Subcutaneous abdominal adipose tissue (tissue), 5 donors: ENCODE data around the gene POLDIP3.
"Not testable (repeated sequence)": the region's sequence is repeated elsewhere in the genome, so short reads cannot be mapped to it uniquely, and the experiment has no call there.

Source experiments
- H3K27ac ChIP-seq: one replicate; pipeline ENCODE4 v1.7.0; 2013; ENCODE audit warnings: low read depth, mild to moderate bottlenecking, inconsistent platforms, low read length, moderate library complexity
- H3K27me3 ChIP-seq, 5 donors: one replicate each; pipeline ENCODE4 v1.7.0; 2013; ENCODE audit warnings: low read length in 5 of 5, inconsistent platforms in 1 of 5; ENCODE audit not compliant: control insufficient read depth in 5 of 5, insufficient read depth in 4 of 5
- H3K36me3 ChIP-seq, 5 donors: one replicate each; pipeline ENCODE4 v1.7.0; 2013; ENCODE audit warnings: low read length in 5 of 5; ENCODE audit not compliant: control insufficient read depth in 5 of 5, insufficient read depth in 5 of 5
- H3K4me1 ChIP-seq, 5 donors: one replicate each; pipeline ENCODE4 v1.7.0; 2013; ENCODE audit warnings: low read length in 5 of 5, mild to moderate bottlenecking in 3 of 5, moderate library complexity in 1 of 5; ENCODE audit not compliant: control insufficient read depth in 5 of 5, insufficient read depth in 5 of 5
- H3K4me3 ChIP-seq, 5 donors: one replicate each; pipeline ENCODE4 v1.7.0; 2013; ENCODE audit warnings: low read length in 5 of 5, low read depth in 1 of 5
- H3K9ac ChIP-seq, 5 donors: one replicate each; pipeline ENCODE4 v1.7.0; 2013; ENCODE audit warnings: low read length in 5 of 5, mild to moderate bottlenecking in 4 of 5, moderate library complexity in 3 of 5
- H3K9me3 ChIP-seq, 5 donors: one replicate each; pipeline ENCODE4 v1.7.0; 2013; ENCODE audit warnings: low read length in 5 of 5; ENCODE audit not compliant: control insufficient read depth in 5 of 5
- donor health status: healthy.
- donor health status: healthy.
- donor health status: healthy.
- donor health status: healthy.
- donor health status: healthy.

POLDIP3 gene

GRCh38 chr22:42621505-42622002 lies 6.9 kb upstream of the POLDIP3 start:
- peaks cover 4 to 32% (median 25%) of the 10 kb centered on the region in 5 donors for H3K4me1 ChIP-seq
- peaks cover 0 to 2% (median 0%) of the 10 kb centered on the region in 5 donors for H3K9me3 ChIP-seq
- peaks cover 0 to 3% (median 0%) of the 10 kb centered on the region in 5 donors for H3K27me3 ChIP-seq
- no peak overlapping the region for H3K9ac ChIP-seq
- H3K27ac ChIP-seq = peak overlapping the region; percentile 50
- H3K36me3 ChIP-seq = peaks cover 0 to 62% (median 55%) of the 10 kb centered on the region in 5 donors
- no peak overlapping the region for H3K4me3 ChIP-seq

- Histone ChIP-seq H3K4me3 (no peak overlapping the region), H3K27ac (peak overlapping the region; percentile 52), H3K27me3 (peaks cover 0 to 3% (median 0%) of the 10 kb centered on the region in 5 donors), H3K36me3 (peaks cover 0 to 49% (median 45%) of the 10 kb centered on the region in 5 donors), H3K4me1 (peaks cover 4 to 41% (median 35%) of the 10 kb centered on the region in 5 donors), H3K9ac (no peak overlapping the region), H3K9me3 (peaks cover 0 to 2% (median 0%) of the 10 kb centered on the region in 5 donors)
Observed at GRCh38 chr22:42620084-42620483, 5.4 kb upstream of the POLDIP3 start.

DNA sequence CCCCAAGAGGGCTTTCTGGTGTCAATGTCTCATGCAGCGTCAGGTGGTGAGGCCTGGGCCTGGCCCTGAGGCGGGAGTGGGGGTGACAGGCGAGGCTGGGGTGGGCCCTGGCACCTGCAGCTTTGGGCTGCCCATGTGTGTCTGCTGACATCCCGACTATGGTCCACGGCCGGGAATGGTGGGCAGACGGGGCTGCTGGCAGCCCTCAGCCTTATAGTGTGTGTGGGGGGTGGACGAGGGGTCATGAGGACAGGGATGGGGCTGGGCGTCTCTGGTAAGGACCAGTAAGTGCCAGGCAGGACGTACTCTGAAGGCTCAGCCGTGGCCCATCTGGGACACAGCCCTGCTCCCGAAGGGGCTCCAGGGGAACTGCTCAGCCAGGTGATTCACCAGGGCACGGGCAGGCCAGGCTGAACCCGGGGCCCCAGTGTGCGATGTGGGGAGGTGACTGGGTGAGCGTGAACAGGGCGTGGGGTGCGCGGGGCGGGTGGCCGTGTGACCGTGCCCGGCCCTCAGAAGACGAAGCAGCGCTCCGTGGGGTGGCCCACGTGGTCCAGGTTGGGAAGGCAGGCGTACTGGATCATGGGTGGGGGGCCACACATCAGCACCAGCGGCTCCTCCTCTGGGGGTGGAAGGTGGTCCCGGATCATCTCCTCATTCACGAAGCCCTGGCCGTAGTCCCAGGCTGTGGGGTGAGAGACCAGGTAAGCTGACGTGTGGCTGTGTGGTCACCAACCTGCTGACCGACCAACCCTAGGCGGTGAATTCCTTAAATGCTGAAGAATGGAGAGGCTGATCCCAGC lies 4.8 kb upstream of the POLDIP3 start:
- Histone ChIP-seq H3K9ac (no peak overlapping the region), H3K4me1 (peaks cover 4 to 39% (median 35%) of the 10 kb centered on the region in 5 donors), H3K27me3 (peaks cover 0 to 3% (median 0%) of the 10 kb centered on the region in 5 donors), H3K36me3 (peaks cover 0 to 45% (median 41%) of the 10 kb centered on the region in 5 donors), H3K9me3 (peaks cover 0 to 2% (median 0%) of the 10 kb centered on the region in 5 donors), H3K27ac (peak overlapping the region; percentile 52), H3K4me3 (no peak overlapping the region)

DNA sequence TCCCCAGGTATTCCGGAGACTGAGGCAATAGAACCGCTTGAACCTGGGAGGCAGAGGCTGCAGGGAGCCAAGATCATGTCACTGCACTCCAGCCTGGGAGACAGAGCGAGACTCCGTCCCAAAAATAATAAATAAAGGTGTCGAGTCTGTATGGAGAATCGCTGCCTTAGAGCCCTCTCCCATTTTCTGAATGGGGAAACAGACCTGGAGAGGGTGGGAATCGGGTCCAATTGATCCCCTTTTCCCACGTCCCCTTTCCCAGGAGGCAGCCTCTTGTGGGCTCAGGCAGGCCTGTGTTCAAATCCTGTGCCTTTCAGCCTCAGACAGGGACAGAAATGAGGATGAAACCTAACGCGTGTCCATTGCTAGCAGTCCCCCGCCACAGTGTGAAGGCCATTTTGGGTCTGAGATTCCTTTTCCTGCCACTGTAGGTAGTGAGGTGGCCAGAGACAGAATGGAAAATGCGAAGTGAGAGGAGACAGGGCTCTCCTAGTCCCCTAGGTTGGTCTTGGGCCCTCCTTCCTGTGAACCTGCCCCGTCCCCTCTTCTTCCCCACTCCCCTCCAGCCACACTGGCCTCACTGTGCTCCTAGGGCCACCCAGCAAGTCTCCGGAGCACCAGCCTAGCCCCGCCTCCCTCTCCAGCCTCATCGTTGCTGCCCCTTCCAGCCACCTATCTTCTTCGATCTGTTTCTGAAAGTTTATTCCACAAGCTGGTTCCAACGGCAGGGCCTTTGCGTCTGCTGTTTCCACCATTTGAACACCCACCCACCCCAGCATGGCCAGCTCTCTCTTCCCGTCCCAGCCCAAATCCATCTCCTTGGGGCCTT lies 2.7 kb upstream of the POLDIP3 start:
- peaks cover 9 to 50% (median 42%) of the 10 kb centered on the region in 5 donors for H3K4me1 ChIP-seq
- H3K4me3 ChIP-seq = no peak overlapping the region
- peaks cover 0 to 3% (median 0%) of the 10 kb centered on the region in 5 donors for H3K27me3 ChIP-seq
- peak overlapping the region; percentile 37 for H3K27ac ChIP-seq
- H3K9me3 ChIP-seq = peaks cover 0 to 2% (median 0%) of the 10 kb centered on the region in 5 donors
- peaks cover 0 to 28% (median 24%) of the 10 kb centered on the region in 5 donors for H3K36me3 ChIP-seq
- H3K9ac ChIP-seq = peak overlapping the region in 1 of 5 donors; percentile 96

- peak overlapping the region; percentile 95 for H3K27ac ChIP-seq
- peaks cover 0 to 25% (median 20%) of the 10 kb centered on the region in 5 donors for H3K36me3 ChIP-seq
- H3K4me1 ChIP-seq = peaks cover 9 to 52% (median 43%) of the 10 kb centered on the region in 5 donors
- H3K9me3 ChIP-seq, H3K27me3 ChIP-seq: not testable (repeated sequence)
- peak overlapping the region; percentile 35 to 89 (median 79) for H3K4me3 ChIP-seq
- H3K9ac ChIP-seq = peak overlapping the region in 4 of 5 donors; percentile 77 to 96 (median 94)
Observed at GRCh38 chr22:42615860-42616175, 1.1 kb upstream of the POLDIP3 start.

DNA sequence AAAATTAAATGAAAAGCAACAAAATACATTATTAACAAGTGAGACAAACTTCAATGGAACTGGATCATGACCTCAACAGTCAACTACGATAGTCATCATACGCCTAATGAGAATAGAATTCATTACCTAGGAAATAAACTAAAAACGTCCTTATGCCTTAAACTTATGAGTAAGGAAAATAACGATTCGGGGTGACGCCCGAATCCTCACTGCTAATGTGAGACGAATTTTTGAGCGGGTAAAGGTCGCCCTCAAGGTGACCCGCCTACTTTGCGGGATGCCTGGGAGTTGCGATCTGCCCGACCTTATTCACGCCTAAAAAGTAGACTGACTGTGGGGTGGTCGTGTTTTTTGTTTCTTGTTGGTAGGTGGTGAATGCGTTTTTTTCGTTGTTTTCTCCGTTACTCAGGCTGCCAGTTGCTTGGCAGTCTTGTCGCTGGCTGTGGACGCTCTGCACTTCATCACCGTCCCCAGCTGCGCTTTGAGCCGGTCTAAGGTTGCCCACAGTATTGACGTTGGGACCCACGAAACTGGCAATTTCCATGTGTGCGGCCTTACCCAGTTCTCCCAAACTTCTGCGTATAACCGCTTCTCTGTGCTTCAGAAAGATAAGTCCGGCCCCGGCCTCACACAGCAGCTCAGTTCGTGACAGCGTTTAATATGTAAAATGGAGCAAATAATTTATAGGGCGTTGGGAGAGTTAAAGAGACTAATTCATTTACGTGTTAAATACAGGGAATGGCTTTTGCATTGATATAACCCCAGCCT lies 593 bp upstream of the POLDIP3 start:
- Histone ChIP-seq H3K27ac (peak overlapping the region; percentile 95), H3K27me3 (peaks cover 0 to 3% (median 0%) of the 10 kb centered on the region in 5 donors), H3K9ac (peak overlapping the region; percentile 76 to 96 (median 93)), H3K4me3 (peak overlapping the region; percentile 35 to 89 (median 81)), H3K9me3 (peaks cover 0 to 2% (median 0%) of the 10 kb centered on the region in 5 donors), H3K36me3 (peaks cover 0 to 22% (median 20%) of the 10 kb centered on the region in 5 donors), H3K4me1 (peaks cover 9 to 57% (median 47%) of the 10 kb centered on the region in 5 donors)

DNA sequence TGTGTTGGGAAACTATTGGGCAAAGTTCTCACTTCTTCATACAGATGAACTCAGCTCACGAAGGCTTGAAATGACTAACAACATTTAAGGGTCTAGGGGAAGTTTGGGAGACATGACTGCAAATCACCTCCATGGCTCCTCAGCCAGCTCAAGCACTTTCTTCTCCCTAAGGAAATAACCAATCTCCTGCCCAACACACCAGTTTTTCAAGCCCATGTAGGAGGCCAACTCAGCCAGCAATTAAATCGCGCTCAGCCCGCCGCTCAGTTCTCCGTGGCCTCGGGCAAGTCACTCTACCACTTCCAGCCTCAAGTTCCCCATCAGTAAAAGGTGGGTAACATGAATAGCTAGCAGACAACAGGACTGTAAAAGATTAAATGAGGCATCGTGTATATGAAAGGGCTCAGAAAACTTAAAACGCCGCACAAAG lies 796 bp downstream of the POLDIP3 start:
- Histone ChIP-seq H3K9ac (peak overlapping the region; percentile 81 to 96 (median 93)), H3K27ac (peak overlapping the region; percentile 95), H3K4me3 (peak overlapping the region; percentile 79 to 90 (median 84)), H3K4me1 (peaks cover 9 to 69% (median 53%) of the 10 kb centered on the region in 5 donors), H3K36me3 (peaks cover 0 to 11% (median 6%) of the 10 kb centered on the region in 5 donors), H3K27me3 (peaks cover 0 to 3% (median 0%) of the 10 kb centered on the region in 5 donors), H3K9me3 (peaks cover 0 to 2% (median 0%) of the 10 kb centered on the region in 5 donors)

GRCh38 chr22:42612336-42612735 lies 2.3 kb downstream of the POLDIP3 start:
- H3K36me3 ChIP-seq = peaks cover 0 to 12% (median 8%) of the 10 kb centered on the region in 5 donors
- peaks cover 0 to 2% (median 0%) of the 10 kb centered on the region in 5 donors for H3K9me3 ChIP-seq
- peaks cover 0 to 3% (median 0%) of the 10 kb centered on the region in 5 donors for H3K27me3 ChIP-seq
- H3K4me3 ChIP-seq = no peak overlapping the region
- no peak overlapping the region for H3K27ac ChIP-seq
- H3K9ac ChIP-seq = peak overlapping the region in 2 of 5 donors; percentile 2 to 60
- peaks cover 10 to 68% (median 56%) of the 10 kb centered on the region in 5 donors for H3K4me1 ChIP-seq

- H3K4me3 ChIP-seq = no peak overlapping the region
- no peak overlapping the region for H3K27ac ChIP-seq
- no peak overlapping the region for H3K9ac ChIP-seq
Observed at GRCh38 chr22:42611051-42611450, 3.6 kb downstream of the POLDIP3 start.

More at GRCh38 chr22:42611051-42611450, 3.6 kb downstream of the POLDIP3 start:
- Histone ChIP-seq H3K36me3 (peaks cover 0 to 12% (median 8%) of the 10 kb centered on the region in 5 donors), H3K27me3 (no peaks in the 10 kb centered on the region), H3K9me3 (no peaks in the 10 kb centered on the region), H3K4me1 (peaks cover 7 to 58% (median 50%) of the 10 kb centered on the region in 5 donors)
